Small intestine (tissue), 7 donors: Measurements from ENCODE around the gene STAU1. TPM values are rescaled to one million over a fixed set of nuclear protein-coding genes. Genes with fewer than 3 reads are reported as not detected.
A peak's percentile ranks its signal among the peaks of the same experiment; 100 is the strongest.

Experiments used
- DNase-seq, 2 donors: peaks; one replicate each; pipeline versions ENCODE4 v3.0.0 to v3.0.0-alpha.2; 2013
- FAIRE-seq: peaks from 2 replicates; lab custom pipeline; 2012; peaks lifted over from hg19 to GRCh38; lab: Jason Lieb, UNC
- H3K27ac ChIP-seq, 3 donors: one replicate each; pipeline ENCODE4 v1.5.1; 2013; ENCODE audit warnings: low read length in 2 of 3, mild to moderate bottlenecking in 2 of 3, control low read depth in 1 of 3, inconsistent platforms in 1 of 3, low read depth in 1 of 3, moderate library complexity in 1 of 3
- H3K27me3 ChIP-seq, 3 donors: one replicate each; pipeline ENCODE4 v1.6.1; 2013; ENCODE audit warnings: low read length in 3 of 3, inconsistent platforms in 1 of 3; ENCODE audit not compliant: control insufficient read depth in 3 of 3, insufficient read depth in 3 of 3
- H3K36me3 ChIP-seq, 3 donors: one replicate each; pipeline ENCODE4 v1.6.1; 2013; ENCODE audit warnings: low read length in 3 of 3, inconsistent platforms in 1 of 3, low read depth in 1 of 3, mild to moderate bottlenecking in 1 of 3, moderate library complexity in 1 of 3; ENCODE audit not compliant: control insufficient read depth in 3 of 3, insufficient read depth in 2 of 3
- H3K4me1 ChIP-seq, 3 donors: one replicate each; pipeline ENCODE4 v1.6.1; 2013; ENCODE audit warnings: low read length in 2 of 3, inconsistent platforms in 1 of 3, low read depth in 1 of 3, mild to moderate bottlenecking in 1 of 3, moderate library complexity in 1 of 3; ENCODE audit not compliant: control insufficient read depth in 3 of 3, insufficient read depth in 2 of 3
- H3K4me3 ChIP-seq, 3 donors: one replicate each; pipeline ENCODE4 v1.5.1; 2013; ENCODE audit warnings: low read length in 3 of 3, control low read depth in 1 of 3, inconsistent platforms in 1 of 3, low read depth in 1 of 3, mild to moderate bottlenecking in 1 of 3, moderate library complexity in 1 of 3
- H3K9me3 ChIP-seq, 2 donors: one replicate each; pipeline ENCODE4 v1.6.1; 2013; ENCODE audit warnings: low read depth in 1 of 2, low read length in 1 of 2; ENCODE audit not compliant: control insufficient read depth in 2 of 2, insufficient read depth in 1 of 2
- WGBS, 3 donors: extraction: QIAGEN DNeasy Blood & Tissue Kit; methylation state at CpG; one replicate each; pipeline ENCODE4 v1.1.7; 2013; 5-methylcytosine and 5-hydroxymethylcytosine counted together
- polyA plus RNA-seq, 4 donors: library from polyadenylated mRNA; stranded (reverse) in 3 of 4; unstranded in 1 of 4; fragments of 200-250 nt in 3 of 4; fragments of 120-200 nt in 1 of 4; gene quantifications; one replicate each; pipeline versions ENCODE4 v1.2.1 to v1.2.3, GENCODE V29; 2013
- donor health status: healthy with polysubstance abuse.
- donor health status: control.
- donor health status: control.
- donor health status: Bipolar disorder and iron deficiency.
- donor health status: healthy.

The STAU1 gene
- polyA plus RNA-seq, 4 donors, result 47.1 to 116 (median 65.4) TPM

DNA sequence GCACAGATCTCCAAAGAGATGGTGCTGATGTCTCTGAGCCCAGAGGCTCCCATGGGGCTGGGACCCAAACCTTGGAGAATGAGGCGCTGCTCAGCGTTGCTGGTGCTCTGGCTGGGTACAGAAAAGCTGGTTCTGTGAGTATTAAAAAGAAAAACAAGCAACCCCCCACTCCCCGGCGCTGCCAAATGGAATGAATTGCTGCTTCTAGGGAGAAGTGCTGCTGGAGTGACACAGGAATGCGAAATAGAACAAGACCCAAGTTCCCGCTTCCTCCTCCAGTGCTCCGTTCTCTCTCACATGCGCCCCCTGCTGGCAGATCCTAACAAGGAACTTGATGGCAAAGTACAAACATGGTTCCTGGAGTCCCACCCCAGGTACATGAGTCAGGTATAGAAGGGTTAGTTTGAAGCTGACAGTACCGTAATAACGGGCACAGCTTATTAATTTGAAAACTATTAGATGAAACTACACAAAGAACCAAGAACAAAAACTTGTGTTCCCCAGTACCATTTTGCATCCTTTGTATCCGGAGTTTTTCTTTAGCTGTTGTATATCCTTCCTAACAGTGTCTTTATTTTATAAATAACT lies 29.0 kb upstream of the STAU1 start:
- Histone ChIP-seq H3K4me3 (no peak overlapping the region), H3K27me3 (no peaks in the 10 kb centered on the region), H3K27ac (peak overlapping the region in 1 of 3 donors; percentile 5), H3K9me3 (no peaks in the 10 kb centered on the region), H3K36me3 (peaks cover 4 to 10% (median 4%) of the 10 kb centered on the region in 3 donors), H3K4me1 (peaks cover 3 to 9% (median 4%) of the 10 kb centered on the region in 3 donors)
- DNase-seq (peak; percentile 96 to 97), FAIRE-seq (no peak)
- 14 to 22% (median 19%) methylated on average over 11 of the region's 11 CpGs for WGBS, 3 donors

- FAIRE-seq, result no peak
- no peak for DNase-seq
- H3K27ac ChIP-seq, result no peak overlapping the region
- H3K4me3 ChIP-seq, result no peak overlapping the region
- no peaks in the 10 kb centered on the region for H3K27me3 ChIP-seq
- peaks cover under 1 to 3% (median 3%) of the 10 kb centered on the region in 3 donors for H3K4me1 ChIP-seq
- 85 to 93% (median 85%) methylated on average over 3 of the region's 3 CpGs for WGBS, 3 donors
- no peaks in the 10 kb centered on the region for H3K36me3 ChIP-seq
- no peaks in the 10 kb centered on the region for H3K9me3 ChIP-seq
Observed at GRCh38 chr20:49215232-49215631, 27.1 kb upstream of the STAU1 start.

DNA sequence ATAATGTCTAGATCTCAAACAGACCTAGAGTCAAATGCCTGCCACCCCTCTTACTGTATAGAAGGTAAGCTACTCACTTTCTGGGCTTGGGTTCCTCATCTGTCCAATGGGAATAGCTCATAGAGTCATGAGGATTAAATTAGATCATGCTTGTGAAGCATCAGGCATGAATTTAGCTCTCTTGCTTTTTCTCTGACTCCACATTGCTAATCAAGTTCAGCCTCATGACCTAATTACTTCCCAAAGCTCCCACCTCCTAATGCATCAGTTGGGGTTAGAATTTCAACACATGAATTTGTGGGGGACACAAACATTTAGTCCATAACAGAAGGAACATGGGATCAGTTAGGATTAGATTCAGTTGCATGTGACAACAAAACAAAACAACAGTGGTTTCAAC lies 26.4 kb upstream of the STAU1 start:
- H3K4me1 ChIP-seq, result peaks cover 0 to 3% (median 0%) of the 10 kb centered on the region in 3 donors
- DNase-seq, result no peak
- H3K27ac ChIP-seq, result no peak overlapping the region
- no peaks in the 10 kb centered on the region for H3K36me3 ChIP-seq
- FAIRE-seq, result no peak
- H3K27me3 ChIP-seq, result no peaks in the 10 kb centered on the region
- no peak overlapping the region for H3K4me3 ChIP-seq
- H3K9me3 ChIP-seq, result peaks cover 0 to 3% of the 10 kb centered on the region in 2 donors

- FAIRE-seq (no peak), DNase-seq (no peak)
- 66 to 83% (median 74%) methylated on average over 1 of the region's 1 CpG for WGBS, 3 donors
- no peaks in the 10 kb centered on the region for H3K27me3 ChIP-seq
- H3K4me3 ChIP-seq, result no peak overlapping the region
- H3K36me3 ChIP-seq, result no peaks in the 10 kb centered on the region
- no peaks in the 10 kb centered on the region for H3K4me1 ChIP-seq
- no peak overlapping the region for H3K27ac ChIP-seq
- H3K9me3 ChIP-seq, result peaks cover 0 to 3% of the 10 kb centered on the region in 2 donors
Observed at GRCh38 chr20:49210757-49211110, 22.6 kb upstream of the STAU1 start.

DNA sequence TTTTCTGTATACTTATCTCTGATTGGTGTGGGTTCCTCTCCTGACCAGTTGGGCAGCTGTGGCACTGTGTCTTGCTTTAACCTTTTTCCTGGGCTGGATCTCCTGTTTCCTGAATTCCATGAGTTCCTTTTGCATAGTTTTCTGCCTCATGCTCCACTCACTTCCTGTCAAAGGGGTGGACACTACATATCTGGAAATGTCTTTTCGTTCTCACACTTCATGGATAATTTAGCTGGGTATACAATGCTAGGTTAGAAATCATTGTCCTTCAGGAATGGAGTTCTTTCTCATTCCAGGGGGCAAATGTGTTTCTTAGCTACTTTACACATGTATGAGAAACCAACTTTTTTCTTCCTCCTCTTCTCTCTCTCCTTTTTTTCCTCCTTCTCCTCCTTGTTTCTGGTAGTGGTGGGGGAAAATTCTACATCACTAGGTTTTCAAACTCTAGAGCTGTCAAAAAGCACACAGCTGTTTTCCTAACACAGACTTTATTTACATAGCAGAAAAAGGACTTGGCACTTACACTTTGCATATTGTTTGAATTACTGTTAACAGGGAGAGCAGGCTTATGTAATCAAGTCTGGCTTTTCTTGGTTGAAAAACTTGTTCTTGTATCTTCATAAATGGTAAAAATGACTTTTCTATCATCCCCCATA lies 22.1 kb upstream of the STAU1 start:
- FAIRE-seq (no peak), DNase-seq (no peak)
- Histone ChIP-seq H3K27ac (no peak overlapping the region), H3K4me3 (no peak overlapping the region), H3K4me1 (no peaks in the 10 kb centered on the region), H3K9me3 (peaks cover 0 to 3% of the 10 kb centered on the region in 2 donors), H3K27me3 (no peaks in the 10 kb centered on the region), H3K36me3 (no peaks in the 10 kb centered on the region)
- 82 to 94% (median 92%) methylated on average over 1 of the region's 1 CpG for WGBS, 3 donors

GRCh38 chr20:49207076-49207475 lies 18.9 kb upstream of the STAU1 start:
- FAIRE-seq (no peak), DNase-seq (no peak)
- Histone ChIP-seq H3K27ac (no peak overlapping the region), H3K4me3 (no peak overlapping the region), H3K27me3 (no peaks in the 10 kb centered on the region), H3K4me1 (no peaks in the 10 kb centered on the region), H3K36me3 (no peaks in the 10 kb centered on the region), H3K9me3 (peaks cover 0 to 3% of the 10 kb centered on the region in 2 donors)
- 90 to 95% (median 94%) methylated on average over 6 of the region's 6 CpGs for WGBS, 3 donors

DNA sequence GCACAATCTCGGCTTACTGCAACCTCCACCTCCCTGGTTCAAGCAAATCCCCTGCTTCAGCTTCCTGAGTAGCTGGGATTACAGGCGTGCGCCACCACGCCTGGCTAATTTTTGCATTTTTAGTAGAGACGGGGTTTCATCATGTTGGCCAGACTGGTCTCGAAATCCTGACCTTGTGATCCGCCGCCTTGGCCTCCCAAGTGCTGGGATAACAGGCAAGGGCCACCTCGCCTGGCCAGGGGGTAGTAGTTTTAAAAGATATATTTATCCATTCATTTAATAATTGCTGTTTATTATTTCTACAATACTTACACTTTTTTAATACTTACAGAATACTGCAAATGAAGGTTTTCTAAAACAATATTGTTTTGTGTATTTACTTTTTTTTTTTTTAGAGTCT lies 15.6 kb upstream of the STAU1 start:
- H3K36me3 ChIP-seq, result no peaks in the 10 kb centered on the region
- no peak for DNase-seq

GRCh38 chr20:49203011-49203410 lies 14.9 kb upstream of the STAU1 start:
- 87 to 91% (median 87%) methylated on average over 7 of the region's 7 CpGs for whole genome bisulfite sequencing, 3 donors
- H3K4me3 ChIP-seq, result no peak overlapping the region
- H3K36me3 ChIP-seq, result no peaks in the 10 kb centered on the region
- peaks cover 0 to 4% of the 10 kb centered on the region in 2 donors for H3K9me3 ChIP-seq
- FAIRE-seq, result no peak
- no peaks in the 10 kb centered on the region for H3K4me1 ChIP-seq
- no peak overlapping the region for H3K27ac ChIP-seq
- no peak for DNase-seq
- H3K27me3 ChIP-seq, result no peaks in the 10 kb centered on the region

More for the DNA sequence above, 15.6 kb upstream of the STAU1 start:
- no peak overlapping the region for H3K4me3 ChIP-seq
- no peak for FAIRE-seq
- WGBS, 3 donors, result 81 to 94% (median 88%) methylated on average over 9 of the region's 9 CpGs
- no peaks in the 10 kb centered on the region for H3K27me3 ChIP-seq
- no peak overlapping the region for H3K27ac ChIP-seq
- H3K9me3 ChIP-seq, result peaks cover 0 to 4% of the 10 kb centered on the region in 2 donors
- no peaks in the 10 kb centered on the region for H3K4me1 ChIP-seq
